ENCODE measurements around the gene SPG7.

Gene SPG7

GRCh38 chr16:89517128-89517527 lies 8.9 kb downstream of the SPG7 start:
- DNase-seq (ENCODE audit: low read depth), result no peak

DNA sequence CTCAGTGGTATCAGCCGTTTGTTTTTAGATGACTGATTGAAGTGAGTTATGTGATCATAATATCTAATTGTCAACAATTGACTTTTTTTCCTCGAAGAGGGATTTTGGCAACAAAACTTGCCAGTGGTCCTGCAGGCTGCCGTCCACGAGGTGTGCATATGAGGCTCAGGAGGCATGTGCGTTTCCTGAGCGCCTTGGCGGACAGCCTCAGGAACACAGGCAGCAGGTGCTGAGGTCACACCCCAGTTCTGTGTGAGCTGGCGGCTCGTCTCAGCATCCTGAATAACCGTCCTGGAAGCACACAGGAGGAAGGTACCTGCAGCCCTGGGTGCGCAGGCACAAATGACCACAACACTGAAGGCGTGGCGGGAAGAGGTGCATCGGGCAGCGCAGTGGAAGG lies 11.7 kb downstream of the SPG7 start:
- DNase-seq (ENCODE audit: low read depth), result no peak

DNA sequence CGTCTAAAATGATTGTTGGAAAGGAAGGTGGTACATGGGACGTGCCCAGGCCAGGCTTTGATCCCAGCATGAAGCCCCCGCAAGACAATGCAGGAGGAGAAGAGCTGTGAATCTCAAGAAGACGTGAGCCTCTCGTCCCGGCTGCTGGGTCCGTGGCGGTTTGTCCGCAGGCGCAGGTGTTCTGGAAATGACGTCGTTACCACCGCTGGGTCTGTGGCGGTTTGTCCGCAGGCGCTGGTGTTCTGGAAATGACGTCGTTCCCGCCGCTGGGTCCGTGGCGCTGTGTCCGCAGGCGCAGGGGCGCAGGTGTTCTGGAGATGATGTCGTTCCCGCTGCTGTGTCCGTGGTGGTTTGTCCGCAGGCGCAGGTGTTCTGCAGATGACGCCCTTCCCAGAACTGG lies 14.1 kb downstream of the SPG7 start:
- DNase-seq (ENCODE audit: low read depth), result no peak

DNA sequence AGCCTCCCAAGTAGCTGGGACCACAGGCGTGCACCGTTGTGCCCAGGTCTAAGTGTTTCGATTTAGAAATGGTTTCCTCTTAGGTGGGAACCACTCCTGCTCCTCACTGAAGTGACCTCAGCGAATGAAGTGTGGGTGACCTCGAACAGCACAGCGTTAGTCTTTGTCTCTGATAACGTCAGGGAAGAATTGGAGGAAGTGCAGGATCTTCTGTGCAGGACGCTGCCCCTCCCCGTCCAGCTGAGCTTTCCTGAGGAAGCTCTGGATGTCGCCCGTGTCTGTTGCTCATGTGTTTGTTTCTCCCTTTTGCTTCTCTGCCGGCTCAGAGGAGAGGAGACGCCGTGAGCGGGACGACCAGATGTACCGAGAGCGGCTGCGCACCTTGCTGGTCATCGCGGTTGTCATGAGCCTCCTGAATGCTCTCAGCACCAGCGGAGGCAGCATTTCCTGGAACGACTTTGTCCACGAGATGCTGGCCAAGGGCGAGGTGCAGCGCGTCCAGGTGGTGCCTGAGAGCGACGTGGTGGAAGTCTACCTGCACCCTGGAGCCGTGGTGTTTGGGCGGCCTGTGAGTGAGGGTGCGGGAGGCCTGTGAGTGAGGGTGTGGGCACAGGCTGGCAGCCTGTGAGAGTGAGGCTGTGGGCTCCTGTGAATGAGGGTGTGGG lies 15.6 kb downstream of the SPG7 start:
- DNase-seq (ENCODE audit: low read depth), result no peak

GRCh38 chr16:89525146-89525913 lies 17.1 kb downstream of the SPG7 start:
- DNase-seq (ENCODE audit: low read depth), result no peak

DNA sequence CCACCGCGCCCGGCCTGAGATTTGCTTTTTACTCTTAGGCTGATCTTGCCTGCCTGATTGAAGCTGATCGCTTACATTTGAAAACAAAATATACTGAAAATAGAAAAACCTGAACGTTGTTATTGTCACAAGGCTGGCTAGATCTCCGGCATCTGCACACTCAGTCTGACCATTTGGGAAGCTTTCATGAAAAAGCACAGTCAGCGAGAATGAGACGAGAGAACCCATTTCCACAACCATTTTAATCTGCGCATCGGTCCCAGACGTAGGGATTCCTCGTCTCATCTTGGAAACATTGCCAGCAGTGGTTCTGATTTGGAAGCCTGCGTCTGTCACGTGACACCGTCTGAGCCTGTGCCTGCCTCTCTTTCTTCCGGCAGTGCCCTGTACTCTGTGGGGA lies 20.9 kb downstream of the SPG7 start:
- DNase-seq (ENCODE audit: low read depth), result no peak

DNA sequence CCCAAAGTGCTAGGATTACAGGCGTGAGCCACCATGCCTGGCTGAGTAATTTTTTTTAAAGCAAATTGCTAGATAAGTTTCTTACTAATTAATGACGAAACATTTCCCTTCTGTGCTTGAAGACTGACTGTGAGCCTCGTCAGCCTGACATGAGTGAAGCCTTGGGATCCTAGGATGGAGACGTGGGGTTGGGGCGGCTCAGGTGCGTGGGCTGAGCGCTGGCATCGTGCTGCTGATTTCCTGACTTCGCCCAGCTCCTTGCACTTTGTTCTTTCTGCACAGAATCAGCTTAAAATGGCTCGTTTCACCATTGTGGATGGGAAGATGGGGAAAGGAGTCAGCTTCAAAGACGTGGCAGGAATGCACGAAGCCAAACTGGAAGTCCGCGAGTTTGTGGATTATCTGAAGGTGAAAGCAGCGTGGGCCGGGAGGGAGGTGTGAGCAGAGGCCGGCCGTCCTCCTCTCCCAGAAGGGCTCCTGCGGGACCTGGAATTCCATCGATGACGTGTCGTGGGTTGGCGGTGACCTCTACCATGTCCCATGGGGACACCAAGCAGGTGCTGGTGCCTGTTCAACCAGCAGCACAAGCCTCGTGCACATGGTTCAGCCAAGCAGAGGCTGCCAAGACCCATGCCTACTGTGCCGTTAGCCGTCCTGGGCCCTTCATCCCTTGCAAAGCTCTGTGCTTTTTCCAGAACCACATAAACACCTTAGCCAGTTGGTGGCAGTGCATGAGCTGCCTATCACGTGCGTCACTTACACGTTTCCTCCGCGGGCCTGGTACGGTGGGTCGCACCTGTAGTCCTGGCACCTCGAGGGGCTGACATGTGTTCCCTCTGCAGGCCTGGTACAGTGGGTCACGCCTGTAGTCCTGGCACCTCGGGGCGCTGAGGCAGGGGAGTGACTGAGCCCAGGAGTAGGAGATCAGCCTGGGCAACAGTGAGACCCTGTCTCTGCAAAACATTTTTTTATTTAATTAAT lies 22.5 kb downstream of the SPG7 start:
- no peak for DNase-seq (ENCODE audit: low read depth)

DNA sequence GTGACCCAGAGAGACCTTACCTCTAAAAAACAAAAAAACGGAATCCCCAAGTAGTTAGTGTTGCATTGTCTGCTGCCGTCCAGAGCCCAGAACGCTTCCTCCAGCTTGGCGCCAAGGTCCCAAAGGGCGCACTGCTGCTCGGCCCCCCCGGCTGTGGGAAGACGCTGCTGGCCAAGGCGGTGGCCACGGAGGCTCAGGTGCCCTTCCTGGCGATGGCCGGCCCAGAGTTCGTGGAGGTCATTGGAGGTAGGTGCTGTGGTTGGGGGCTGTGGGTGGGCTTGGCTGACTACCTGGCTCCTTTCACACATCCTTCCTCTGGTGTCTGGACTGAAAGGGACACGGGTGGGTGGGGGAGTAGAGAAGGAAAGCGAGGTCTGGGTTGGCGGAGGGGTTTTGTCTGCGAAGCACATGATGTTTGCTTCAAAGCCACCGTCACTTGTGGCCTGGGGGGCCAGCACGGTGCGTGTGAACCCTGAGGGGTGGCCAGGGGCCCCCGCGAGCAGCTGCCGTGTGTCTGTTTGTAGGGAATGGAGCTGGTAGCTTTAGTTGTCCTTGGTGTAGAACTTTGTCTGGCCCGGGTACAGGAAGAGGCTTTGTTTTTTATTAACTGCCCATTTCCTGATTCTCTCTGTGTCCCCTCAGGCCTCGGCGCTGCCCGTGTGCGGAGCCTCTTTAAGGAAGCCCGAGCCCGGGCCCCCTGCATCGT lies 23.8 kb downstream of the SPG7 start:
- DNase-seq (ENCODE audit: low read depth), result no peak

- DNase-seq (ENCODE audit: low read depth), result no peak
These were observed 26.1 kb downstream of the SPG7 start for GRCh38 chr16:89534252-89534756.

- no peak for DNase-seq (ENCODE audit: low read depth)
These were observed 28.2 kb downstream of the SPG7 start for GRCh38 chr16:89536371-89536770.

GRCh38 chr16:89536886-89537548 lies 28.8 kb downstream of the SPG7 start:
- no peak for DNase-seq (ENCODE audit: low read depth)

DNA sequence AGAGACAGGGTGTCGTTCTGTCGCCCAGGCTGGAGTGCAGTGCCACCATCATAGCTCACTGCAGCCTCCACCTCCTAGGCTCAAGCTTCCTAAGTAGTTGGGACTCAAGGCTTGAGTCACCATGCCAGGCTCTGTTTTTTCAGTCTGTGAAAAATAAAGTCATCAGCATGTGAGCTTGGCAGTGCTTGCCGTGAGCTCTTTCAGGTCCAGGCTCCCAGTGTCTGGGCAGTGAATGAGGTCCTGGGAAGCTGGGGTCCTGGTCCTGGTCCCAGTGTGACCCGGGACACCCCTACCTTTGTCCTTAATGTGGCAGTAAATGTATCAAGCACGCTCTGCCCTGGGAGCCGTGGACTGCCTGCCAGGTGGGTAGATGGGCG lies 29.3 kb downstream of the SPG7 start:
- no peak for DNase-seq (ENCODE audit: low read depth)

- DNase-seq (ENCODE audit: low read depth), result no peak
These were observed 30.1 kb downstream of the SPG7 start for GRCh38 chr16:89538286-89538685.

DNA sequence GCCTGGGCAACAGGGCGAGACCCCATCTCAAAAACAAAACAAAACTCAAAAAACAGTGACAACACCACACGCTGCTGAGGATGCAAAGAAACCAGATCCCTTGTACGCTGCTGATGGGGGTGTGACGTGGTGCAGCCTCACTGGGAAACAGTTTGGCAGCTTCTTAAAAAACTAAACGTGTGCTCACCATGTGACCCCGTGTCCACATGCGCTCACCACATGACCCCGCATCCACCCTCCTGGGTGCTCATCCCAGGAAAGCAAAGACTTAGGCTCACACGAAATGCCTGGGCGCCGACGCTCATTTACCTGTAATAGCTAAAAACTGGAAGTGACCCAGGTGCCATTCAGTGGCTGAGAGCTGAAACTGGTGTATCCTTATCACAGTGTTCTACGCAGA lies 32.4 kb downstream of the SPG7 start:
- DNase-seq (ENCODE audit: low read depth), result no peak

GRCh38 chr16:89541792-89542191 lies 33.6 kb downstream of the SPG7 start:
- no peak for DNase-seq (ENCODE audit: low read depth)

- no peak for DNase-seq (ENCODE audit: low read depth)
These were observed 35.9 kb downstream of the SPG7 start for GRCh38 chr16:89544113-89544512.

GRCh38 chr16:89544713-89545043 lies 36.5 kb downstream of the SPG7 start:
- DNase-seq (ENCODE audit: low read depth), result no peak

DNA sequence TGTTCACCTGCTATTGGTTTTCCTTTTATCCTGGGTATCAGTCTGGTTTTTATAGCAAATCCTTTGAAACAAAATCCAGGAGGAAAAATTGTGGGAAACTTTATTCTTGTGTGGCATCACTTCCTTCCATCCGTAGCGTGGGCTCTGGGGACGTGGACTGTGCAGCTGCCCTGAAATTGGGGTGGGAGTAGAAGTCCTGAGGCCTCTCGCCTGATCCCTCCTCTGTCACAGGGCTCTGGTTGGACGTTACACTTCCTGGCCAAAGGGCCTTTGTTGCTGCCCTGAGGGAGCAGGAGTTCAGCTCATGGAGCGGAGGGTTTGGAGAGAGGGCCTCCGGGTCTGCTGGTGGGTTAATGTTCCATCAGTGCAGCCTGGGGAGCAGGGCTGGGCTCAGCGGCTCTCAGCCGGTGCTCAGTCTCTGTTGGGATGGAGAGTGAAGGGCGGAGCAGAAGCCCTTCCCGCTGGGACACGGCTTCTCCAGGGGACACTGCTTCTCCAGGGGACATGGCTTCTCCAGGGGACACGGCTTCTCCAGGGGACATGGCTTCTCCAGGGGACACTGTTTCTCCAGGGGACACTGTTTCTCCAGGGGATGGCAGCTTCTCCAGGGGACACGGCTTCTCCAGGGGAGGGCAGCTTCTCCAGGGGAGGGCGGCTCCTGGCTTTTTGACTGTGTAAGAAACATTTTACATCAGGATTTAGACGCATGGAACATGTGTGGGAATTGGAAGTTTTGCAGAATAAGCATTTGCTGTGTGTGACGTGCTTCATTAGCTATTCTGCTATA lies 37.0 kb downstream of the SPG7 start:
- no peak for DNase-seq (ENCODE audit: low read depth)

GRCh38 chr16:89545831-89546574 lies 37.8 kb downstream of the SPG7 start:
- DNase-seq (ENCODE audit: low read depth), result no peak

GRCh38 chr16:89546781-89547180 lies 38.6 kb downstream of the SPG7 start:
- DNase-seq (ENCODE audit: low read depth), result no peak
